Measurements from ENCODE around the gene MTERF4. TPM values are rescaled to one million over a fixed set of nuclear protein-coding genes. Genes with fewer than 3 reads are reported as not detected.

Gene MTERF4
- polyA plus RNA-seq, 3 donors: 15.5 to 37.4 (median 17.8) TPM

- no peak for TF ChIP-seq CTCF (IDR thresholded peaks at IDR 0.05)
- WGBS (ENCODE audit: insufficient coverage): 87% methylated on average over 7 of the region's 8 CpGs
- Mint-ChIP-seq H3K36me3 (peaks cover 23 to 44% of the 10 kb centered on the region in 2 donors), H3K27me3 (ENCODE audit: low read depth in 3 of 3) (peaks cover 0 to 1% (median 0%) of the 10 kb centered on the region in 3 donors), H3K9me3 (no peaks in the 10 kb centered on the region), H3K27ac (no peak overlapping the region), H3K4me3 (no peak overlapping the region), H3K4me1 (no peaks in the 10 kb centered on the region)
- intact Hi-C loops (cut with micrococcal nuclease): no loop called here
- Histone ChIP-seq H3K79me2 (ENCODE audit: insufficient read depth, low read length) (no peaks in the 10 kb centered on the region), H3K4me2 (replicated peaks; ENCODE audit: extremely low read depth, low read length, poor library complexity, severe bottlenecking) (no peak overlapping the region), H3K4me3 (replicated peaks in 1 of 3; ENCODE audit: low read depth in 2 of 3, low read length in 3 of 3) (no peak overlapping the region), H3K4me1 (ENCODE audit: control insufficient read depth in 1 of 2, insufficient read depth in 2 of 2, low read length in 2 of 2) (no peaks in the 10 kb centered on the region), H2AFZ (ENCODE audit: insufficient read depth, low read depth, low read length, poor library complexity, severe bottlenecking) (no peak overlapping the region), H3K27me3 (ENCODE audit: control insufficient read depth in 2 of 2, insufficient read depth in 2 of 2, low read length in 2 of 2) (no peaks in the 10 kb centered on the region), H3K27ac (ENCODE audit: low read depth in 1 of 2, low read length in 2 of 2) (no peak overlapping the region), H3K9me3 (replicated peaks in 1 of 2; ENCODE audit: control insufficient read depth in 1 of 2, insufficient read depth in 1 of 2, low read length in 2 of 2) (no peaks in the 10 kb centered on the region), H3K36me3 (replicated peaks in 1 of 2; ENCODE audit: control insufficient read depth in 1 of 2, insufficient read depth in 2 of 2, low read length in 2 of 2) (peaks cover 9 to 41% of the 10 kb centered on the region in 2 donors), H4K20me1 (ENCODE audit: insufficient read depth, low read length) (no peaks in the 10 kb centered on the region), H3K9ac (ENCODE audit: insufficient read depth, low read length, poor library complexity, severe bottlenecking) (no peak overlapping the region)
- no peak for DNase-seq
Measured at GRCh38 chr2:241136191-241136590, 34.1 kb upstream of the MTERF4 start.

- Mint-ChIP-seq H3K4me3 (no peak overlapping the region), H3K27ac (no peak overlapping the region), H3K27me3 (ENCODE audit: low read depth in 3 of 3) (peaks cover 0 to 1% (median 0%) of the 10 kb centered on the region in 3 donors), H3K36me3 (peaks cover 24 to 41% of the 10 kb centered on the region in 2 donors), H3K4me1 (no peaks in the 10 kb centered on the region), H3K9me3 (no peaks in the 10 kb centered on the region)
- intact Hi-C loops (cut with micrococcal nuclease): no loop called here
- no peak overlapping the region for H3K4me2 ChIP-seq (replicated peaks; ENCODE audit: extremely low read depth, low read length, poor library complexity, severe bottlenecking)
- no peaks in the 10 kb centered on the region for H3K27me3 ChIP-seq (ENCODE audit: control insufficient read depth in 2 of 2, insufficient read depth in 2 of 2, low read length in 2 of 2)
- TF ChIP-seq CTCF (IDR thresholded peaks at IDR 0.05): no peak
- H3K27ac ChIP-seq (ENCODE audit: low read depth in 1 of 2, low read length in 2 of 2): no peak overlapping the region
- no peaks in the 10 kb centered on the region for H4K20me1 ChIP-seq (ENCODE audit: insufficient read depth, low read length)
- no peak overlapping the region for H3K4me3 ChIP-seq (replicated peaks in 1 of 3; ENCODE audit: low read depth in 2 of 3, low read length in 3 of 3)
- H3K9ac ChIP-seq (ENCODE audit: insufficient read depth, low read length, poor library complexity, severe bottlenecking): no peak overlapping the region
- H3K36me3 ChIP-seq (replicated peaks in 1 of 2; ENCODE audit: control insufficient read depth in 1 of 2, insufficient read depth in 2 of 2, low read length in 2 of 2): peaks cover 9 to 38% of the 10 kb centered on the region in 2 donors
- H2AFZ ChIP-seq (ENCODE audit: insufficient read depth, low read depth, low read length, poor library complexity, severe bottlenecking): no peak overlapping the region
- no peaks in the 10 kb centered on the region for H3K4me1 ChIP-seq (ENCODE audit: control insufficient read depth in 1 of 2, insufficient read depth in 2 of 2, low read length in 2 of 2)
- no peaks in the 10 kb centered on the region for H3K9me3 ChIP-seq (replicated peaks in 1 of 2; ENCODE audit: control insufficient read depth in 1 of 2, insufficient read depth in 1 of 2, low read length in 2 of 2)
- no peak for DNase-seq
- H3K79me2 ChIP-seq (ENCODE audit: insufficient read depth, low read length): no peaks in the 10 kb centered on the region
- WGBS (ENCODE audit: insufficient coverage): 97% methylated on average over 4 of the region's 9 CpGs
Measured at GRCh38 chr2:241135737-241136136, 33.6 kb upstream of the MTERF4 start.
